Prostate gland (tissue), 2 donors: Measurements from ENCODE around the gene HCK.

Experiments
- CTCF ChIP-seq, 4 experiments: fragments of 200-600 bp in 2 of 4; fragments of 450-650 bp in 2 of 4; sonication (generic) in 2 of 4; IDR thresholded peaks; 1 replicate in 3 of 4; 2 replicates in 1 of 4; pipeline ENCODE4 v1.5.1; 2016 to 2019; ENCODE audit warnings: antibody characterized with exemption in 4 of 4, mild to moderate bottlenecking in 2 of 4, moderate library complexity in 2 of 4
- POLR2A ChIP-seq: fragments of 450-650 bp; IDR thresholded peaks from one replicate; pipeline ENCODE4 v1.6.1; 2016; ENCODE audit warnings: antibody characterized with exemption, mild to moderate bottlenecking
- POLR2AphosphoS5 ChIP-seq: sonication (generic); formaldehyde crosslinking; IDR thresholded peaks from one replicate; pipeline ENCODE4 v1.6.1; 2017; ENCODE audit warnings: antibody characterized with exemption

GRCh38 chr20:32126919-32127318 lies 74.9 kb downstream of the HCK start:
- TF ChIP-seq POLR2AphosphoS5, result no peak
- TF ChIP-seq CTCF (IDR thresholded peaks at IDR 0.05), result no peak
- no peak for TF ChIP-seq POLR2A
